Transverse colon (tissue), 4 donors: Measurements from ENCODE around the gene ARSK. TPM values are rescaled to one million over a fixed set of nuclear protein-coding genes. Genes with fewer than 3 reads are reported as not detected.

ENCODE experiments used
- DNase-seq: peaks from one replicate; pipeline ENCODE4 v3.0.0-alpha.2; 2019
- H3K27ac ChIP-seq, 4 donors: fragments of 200-600 bp; sonication (generic); 2 replicates each; pipeline ENCODE4 v1.5.1; 2016 to 2018; ENCODE audit warnings: inconsistent platforms in 4 of 4
- H3K27me3 ChIP-seq: fragments of 200-600 bp; sonication (generic); 2 replicates; pipeline ENCODE4 v1.5.1; 2017; ENCODE audit warnings: inconsistent platforms
- H3K36me3 ChIP-seq, 4 donors: fragments of 200-600 bp; sonication (generic); 2 replicates each; pipeline ENCODE4 v1.5.1; 2017 to 2019; ENCODE audit warnings: inconsistent platforms in 4 of 4
- H3K4me1 ChIP-seq, 4 donors: fragments of 200-600 bp; sonication (generic); 2 replicates each; pipeline ENCODE4 v1.5.1; 2017 to 2020; ENCODE audit warnings: inconsistent platforms in 4 of 4
- H3K4me3 ChIP-seq, 4 donors: fragments of 200-600 bp; sonication (generic); 1 replicate in 1 of 4; 2 replicates in 3 of 4; pipeline versions ENCODE4 v1.5.1 to v1.6.1; 2017 to 2019; ENCODE audit warnings: inconsistent platforms in 4 of 4
- H3K9me3 ChIP-seq, 2 donors: fragments of 200-600 bp; sonication (generic); 2 replicates each; pipeline ENCODE4 v1.5.1; 2017 to 2019; ENCODE audit warnings: inconsistent platforms in 2 of 2
- EP300 ChIP-seq: sonication (generic); formaldehyde crosslinking; IDR thresholded peaks from one replicate; pipeline ENCODE4 v1.6.1; 2017; ENCODE audit warnings: antibody characterized with exemption, low read depth
- POLR2A ChIP-seq: fragments of 450-650 bp; IDR thresholded peaks from one replicate; pipeline ENCODE4 v1.6.1; 2016; ENCODE audit warnings: antibody characterized with exemption, mild to moderate bottlenecking, moderate library complexity
- POLR2AphosphoS5 ChIP-seq, 3 donors: sonication (generic); formaldehyde crosslinking; IDR thresholded peaks; one replicate each; pipeline ENCODE4 v1.6.1; 2016; ENCODE audit warnings: antibody characterized with exemption in 3 of 3
- WGBS, 2 donors: methylation state at CpG; one replicate each; pipeline ENCODE4 v1.1.5; 2018; ENCODE audit warnings: low coverage in 1 of 2; 5-methylcytosine and 5-hydroxymethylcytosine counted together
- in situ Hi-C, 4 donors: fragments of 200-750 bp; cut with MboI; loops; one replicate each; pipeline versions ENCODE4 v1.15.0 to v1.15.1; 2017; ENCODE audit warnings: low sequenced_read_pairs in 3 of 4, low pct_ligation_motif_present in 1 of 4, low pct_unique_long_range_greater_than_20kb in 1 of 4
- intact Hi-C: fragments of 100-400 bp; cut with DNase I; formaldehyde crosslinking; loops from one replicate; pipeline ENCODE4 v1.15.1; 2023; ENCODE audit warnings: low total_unique reads
- total RNA-seq, 4 donors: library from RNA; depleted of rRNA; stranded (reverse); fragments of >200 nt; gene quantifications; one replicate each; pipeline ENCODE4 v1.1.0, GENCODE V29; 2016
- TF ChIP-seq, protein P1 (sequence below), 5 experiments: fragments of 200-600 bp in 3 of 5; fragments of 450-650 bp in 2 of 5; sonication (generic) in 3 of 5; IDR thresholded peaks; 1 replicate in 2 of 5; 2 replicates in 3 of 5; pipeline ENCODE4 v1.5.1; 2016 to 2017; ENCODE audit warnings: antibody characterized with exemption in 5 of 5, inconsistent platforms in 3 of 5, mild to moderate bottlenecking in 2 of 5, moderate library complexity in 1 of 5

The ARSK gene
- total RNA-seq, 4 donors from 2014 or later: 0.40 to 5.6 (median 1.8) TPM

DNA sequence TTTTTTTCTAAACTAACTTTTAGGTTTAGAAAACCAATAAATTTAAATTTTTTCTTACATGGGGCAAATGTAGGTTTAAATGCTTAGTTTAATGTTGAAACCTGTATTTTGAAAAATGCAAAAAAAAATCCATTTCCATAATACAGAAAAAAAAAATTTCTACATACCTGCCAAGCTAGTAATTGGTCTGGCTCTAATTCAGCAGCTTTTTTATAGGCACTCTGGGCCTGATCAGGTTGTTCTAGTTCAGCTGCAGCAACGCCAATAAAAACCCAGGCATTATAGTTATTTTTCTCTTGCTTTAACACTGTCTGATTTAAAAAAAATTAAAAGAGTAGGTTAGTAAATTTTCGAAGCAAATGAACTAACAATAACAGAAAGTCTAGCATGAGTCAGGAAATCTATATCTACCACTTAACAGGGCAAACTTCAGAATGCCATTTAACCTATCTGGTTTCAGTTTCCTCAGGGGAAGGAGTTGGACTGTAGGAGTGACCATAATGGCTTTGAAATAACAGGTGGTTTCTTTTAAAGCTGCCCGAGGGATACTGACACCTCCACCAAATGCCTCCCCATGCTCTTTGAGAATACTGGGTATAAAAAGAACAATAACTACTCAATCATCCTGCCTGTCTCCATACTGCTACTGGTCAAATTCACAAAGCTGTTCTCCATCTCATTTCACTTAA is 11.7 kb upstream of the ARSK start:
- DNase-seq: no peak
- Histone ChIP-seq H3K9me3 (no peaks in the 10 kb centered on the region), H3K27ac (peak overlapping the region in 1 of 4 donors; percentile 20), H3K4me1 (peaks cover 0 to 12% (median 4%) of the 10 kb centered on the region in 4 donors), H3K36me3 (peaks cover 0 to 30% (median 15%) of the 10 kb centered on the region in 4 donors), H3K27me3 (no peaks in the 10 kb centered on the region), H3K4me3 (no peak overlapping the region)
- 38 to 60% methylated on average over 2 to 3 of the region's 3 CpGs for WGBS, 2 donors
- intact Hi-C loops: no loop called here
- TF ChIP-seq POLR2A (no peak), POLR2AphosphoS5 (IDR thresholded peaks at IDR 0.05) (no peak), EP300 (no peak)
- TF ChIP-seq, protein P1, sequence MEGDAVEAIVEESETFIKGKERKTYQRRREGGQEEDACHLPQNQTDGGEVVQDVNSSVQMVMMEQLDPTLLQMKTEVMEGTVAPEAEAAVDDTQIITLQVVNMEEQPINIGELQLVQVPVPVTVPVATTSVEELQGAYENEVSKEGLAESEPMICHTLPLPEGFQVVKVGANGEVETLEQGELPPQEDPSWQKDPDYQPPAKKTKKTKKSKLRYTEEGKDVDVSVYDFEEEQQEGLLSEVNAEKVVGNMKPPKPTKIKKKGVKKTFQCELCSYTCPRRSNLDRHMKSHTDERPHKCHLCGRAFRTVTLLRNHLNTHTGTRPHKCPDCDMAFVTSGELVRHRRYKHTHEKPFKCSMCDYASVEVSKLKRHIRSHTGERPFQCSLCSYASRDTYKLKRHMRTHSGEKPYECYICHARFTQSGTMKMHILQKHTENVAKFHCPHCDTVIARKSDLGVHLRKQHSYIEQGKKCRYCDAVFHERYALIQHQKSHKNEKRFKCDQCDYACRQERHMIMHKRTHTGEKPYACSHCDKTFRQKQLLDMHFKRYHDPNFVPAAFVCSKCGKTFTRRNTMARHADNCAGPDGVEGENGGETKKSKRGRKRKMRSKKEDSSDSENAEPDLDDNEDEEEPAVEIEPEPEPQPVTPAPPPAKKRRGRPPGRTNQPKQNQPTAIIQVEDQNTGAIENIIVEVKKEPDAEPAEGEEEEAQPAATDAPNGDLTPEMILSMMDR (IDR thresholded peaks at IDR 0.05): no peak
- in situ Hi-C loops: no loop called here

DNA sequence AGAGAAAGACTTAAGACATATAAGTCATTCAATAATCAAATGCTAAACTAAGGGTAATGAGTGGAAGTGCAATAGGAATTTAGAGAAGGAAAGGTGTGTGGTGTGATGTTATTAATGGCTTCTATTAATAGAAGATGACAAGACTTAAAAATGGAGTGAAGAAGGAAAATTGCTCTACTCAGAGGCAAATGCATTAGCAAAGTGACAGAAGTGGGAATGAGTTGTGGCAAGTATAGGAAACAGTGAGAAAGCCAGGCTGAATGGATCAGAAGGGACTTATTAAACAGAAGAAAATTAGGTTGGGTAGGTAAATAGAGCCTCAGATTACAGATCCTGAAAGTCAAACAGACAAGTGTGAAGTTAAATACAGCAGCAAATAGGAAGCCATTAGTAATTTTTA is 5.9 kb upstream of the ARSK start:
- Histone ChIP-seq H3K36me3 (peaks cover 0 to 29% (median 14%) of the 10 kb centered on the region in 4 donors), H3K9me3 (no peaks in the 10 kb centered on the region), H3K27ac (no peak overlapping the region), H3K4me3 (no peak overlapping the region), H3K27me3 (no peaks in the 10 kb centered on the region), H3K4me1 (peaks cover 0 to 10% (median 8%) of the 10 kb centered on the region in 4 donors)
- DNase-seq: no peak
- TF ChIP-seq POLR2A: no peak
- TF ChIP-seq, protein P1 (IDR thresholded peaks at IDR 0.05): no peak
- TF ChIP-seq POLR2AphosphoS5 (IDR thresholded peaks at IDR 0.05): no peak
- TF ChIP-seq EP300: no peak
- intact Hi-C loops: no loop called here
- in situ Hi-C loops: no loop called here

GRCh38 chr5:95554331-95554646 is 612 bp upstream of the ARSK start:
- Histone ChIP-seq H3K36me3 (peaks cover 0 to 6% (median under 1%) of the 10 kb centered on the region in 4 donors), H3K4me3 (peak overlapping the region; percentile 60 to 88 (median 66)), H3K4me1 (peaks cover 7 to 21% (median 13%) of the 10 kb centered on the region in 4 donors), H3K9me3 (no peaks in the 10 kb centered on the region), H3K27ac (peak overlapping the region; percentile 89 to 95 (median 94)), H3K27me3 (no peaks in the 10 kb centered on the region)
- DNase-seq: no peak
- intact Hi-C loops (no loop called here), in situ Hi-C loops (no loop called here)
- TF ChIP-seq POLR2AphosphoS5 (IDR thresholded peaks at IDR 0.05) (no peak), POLR2A (no peak), EP300 (no peak)
- TF ChIP-seq, protein P1 (IDR thresholded peaks at IDR 0.05): no peak
- WGBS, 2 donors: 0 to 2% methylated on average over 4 to 6 of the region's 6 CpGs

- Histone ChIP-seq H3K27ac (peak overlapping the region; percentile 89 to 95 (median 94)), H3K27me3 (no peaks in the 10 kb centered on the region), H3K4me1 (peaks cover 7 to 21% (median 13%) of the 10 kb centered on the region in 4 donors), H3K9me3 (no peaks in the 10 kb centered on the region), H3K4me3 (peak overlapping the region; percentile 60 to 88 (median 66)), H3K36me3 (no peaks in the 10 kb centered on the region)
- no peak for DNase-seq
- in situ Hi-C loops: no loop called here
- TF ChIP-seq EP300 (no peak), POLR2A (no peak), POLR2AphosphoS5 (IDR thresholded peaks at IDR 0.05) (no peak)
- TF ChIP-seq, protein P1 (IDR thresholded peaks at IDR 0.05): no peak
- intact Hi-C loops: no loop called here
- WGBS, 2 donors: 0 to 2% methylated on average over 9 of the region's 9 CpGs
Measured at GRCh38 chr5:95555553-95555952, 652 bp downstream of the ARSK start.
